ENCODE data around the gene MRPS27. TPM values are rescaled to one million over a fixed set of nuclear protein-coding genes. Genes with fewer than 3 reads are reported as not detected.

The MRPS27 gene
- polyA plus RNA-seq, 3 donors = 17.5 to 32.1 (median 28.3) TPM

- 56 to 91% (median 66%) methylated on average over 1 of the region's 1 CpG for WGBS, 3 donors
- H3K27ac ChIP-seq (ENCODE audit: low read depth, low read length) = no peak overlapping the region
These were observed 97.5 kb downstream of the MRPS27 start for GRCh38 chr5:72222521-72222920.

GRCh38 chr5:72221541-72221940 is 98.5 kb downstream of the MRPS27 start:
- 77 to 89% (median 88%) methylated on average over 4 of the region's 4 CpGs for WGBS, 3 donors
- H3K27ac ChIP-seq (ENCODE audit: low read depth, low read length) = no peak overlapping the region

- WGBS, 3 donors = 96 to 100% (median 96%) methylated on average over 1 of the region's 1 CpG
- H3K27ac ChIP-seq (ENCODE audit: low read depth, low read length) = no peak overlapping the region
These were observed 98.9 kb downstream of the MRPS27 start for GRCh38 chr5:72221099-72221498.

- WGBS, 3 donors = 89 to 90% (median 90%) methylated on average over 3 of the region's 3 CpGs
- H3K27ac ChIP-seq (ENCODE audit: low read depth, low read length) = no peak overlapping the region
These were observed 103.3 kb downstream of the MRPS27 start for GRCh38 chr5:72216756-72217155.

GRCh38 chr5:72214168-72214567 is 105.9 kb downstream of the MRPS27 start:
- WGBS, 3 donors = 86 to 91% (median 91%) methylated on average over 4 of the region's 4 CpGs
- no peak overlapping the region for H3K27ac ChIP-seq (ENCODE audit: low read depth, low read length)

- H3K27ac ChIP-seq (ENCODE audit: low read depth, low read length) = no peak overlapping the region
- 93 to 96% (median 94%) methylated on average over 4 of the region's 4 CpGs for WGBS, 3 donors
These were observed 106.6 kb downstream of the MRPS27 start for GRCh38 chr5:72213482-72213881.

- no peak overlapping the region for H3K27ac ChIP-seq (ENCODE audit: low read depth, low read length)
- WGBS, 3 donors = 88 to 94% (median 94%) methylated on average over 2 of the region's 2 CpGs
These were observed 107.9 kb downstream of the MRPS27 start for GRCh38 chr5:72212171-72212570.

- WGBS, 3 donors = 62 to 70% (median 69%) methylated on average over 6 of the region's 6 CpGs
- no peak overlapping the region for H3K27ac ChIP-seq (ENCODE audit: low read depth, low read length)
These were observed 109.0 kb downstream of the MRPS27 start for GRCh38 chr5:72210888-72211678.

- WGBS, 3 donors = 90 to 98% (median 91%) methylated on average over 10 of the region's 10 CpGs
- H3K27ac ChIP-seq (ENCODE audit: low read depth, low read length) = no peak overlapping the region
These were observed 110.6 kb downstream of the MRPS27 start for GRCh38 chr5:72209147-72210115.

- H3K27ac ChIP-seq (ENCODE audit: low read depth, low read length) = no peak overlapping the region
- 91 to 96% (median 94%) methylated on average over 3 of the region's 3 CpGs for WGBS, 3 donors
These were observed 111.6 kb downstream of the MRPS27 start for GRCh38 chr5:72208324-72208926.

GRCh38 chr5:72206994-72207393 is 113.0 kb downstream of the MRPS27 start:
- H3K27ac ChIP-seq (ENCODE audit: low read depth, low read length) = no peak overlapping the region
- 78 to 89% (median 84%) methylated on average over 3 of the region's 3 CpGs for WGBS, 3 donors

- H3K27ac ChIP-seq (ENCODE audit: low read depth, low read length) = no peak overlapping the region
- 88 to 92% (median 89%) methylated on average over 3 of the region's 3 CpGs for WGBS, 3 donors
These were observed 113.9 kb downstream of the MRPS27 start for GRCh38 chr5:72206160-72206559.

- H3K27ac ChIP-seq (ENCODE audit: low read depth, low read length) = no peak overlapping the region
- 96 to 98% (median 96%) methylated on average over 3 of the region's 3 CpGs for WGBS, 3 donors
These were observed 114.5 kb downstream of the MRPS27 start for GRCh38 chr5:72205431-72206009.

GRCh38 chr5:72204946-72205345 is 115.1 kb downstream of the MRPS27 start:
- WGBS, 3 donors = 97 to 98% (median 97%) methylated on average over 1 of the region's 1 CpG
- no peak overlapping the region for H3K27ac ChIP-seq (ENCODE audit: low read depth, low read length)

GRCh38 chr5:72203251-72203845 is 116.7 kb downstream of the MRPS27 start:
- no peak overlapping the region for H3K27ac ChIP-seq (ENCODE audit: low read depth, low read length)
- 84 to 93% (median 91%) methylated on average over 8 of the region's 8 CpGs for WGBS, 3 donors

- H3K27ac ChIP-seq (ENCODE audit: low read depth, low read length) = no peak overlapping the region
- WGBS, 3 donors = 86 to 91% (median 88%) methylated on average over 3 of the region's 3 CpGs
These were observed 117.7 kb downstream of the MRPS27 start for GRCh38 chr5:72202331-72202825.

GRCh38 chr5:72199681-72200080 is 120.4 kb downstream of the MRPS27 start:
- no peak overlapping the region for H3K27ac ChIP-seq (ENCODE audit: low read depth, low read length)
- WGBS, 3 donors = 91 to 97% (median 96%) methylated on average over 15 of the region's 15 CpGs

GRCh38 chr5:72197393-72197792 is 122.6 kb downstream of the MRPS27 start:
- WGBS, 3 donors = 88 to 96% (median 96%) methylated on average over 5 of the region's 5 CpGs
- no peak overlapping the region for H3K27ac ChIP-seq (ENCODE audit: low read depth, low read length)
